Liver (tissue), 9 donors: ENCODE measurements around the gene LMF1. TPM values are rescaled to one million over a fixed set of nuclear protein-coding genes. Genes with fewer than 3 reads are reported as not detected.

Experiments
- DNase-seq: peaks from one replicate; pipeline ENCODE4 v3.0.0-alpha.2; 2017; ENCODE audit warnings: low spot score
- H3K27ac ChIP-seq, 2 donors: one replicate each; pipeline ENCODE4 v1.7.0; 2013; ENCODE audit warnings: inconsistent platforms in 2 of 2, low read length in 2 of 2, control low read depth in 1 of 2, low read depth in 1 of 2, mild to moderate bottlenecking in 1 of 2
- H3K27me3 ChIP-seq, 4 donors: one replicate each; pipeline versions ENCODE4 v1.6.1 to v1.7.0; 2013; ENCODE audit warnings: low read length in 3 of 4, inconsistent platforms in 1 of 4, mild to moderate bottlenecking in 1 of 4, moderate library complexity in 1 of 4; ENCODE audit not compliant: control insufficient read depth in 4 of 4, insufficient read depth in 4 of 4
- H3K36me3 ChIP-seq, 4 donors: one replicate each; pipeline versions ENCODE4 v1.6.1 to v1.7.0; 2013; ENCODE audit warnings: low read length in 3 of 4, mild to moderate bottlenecking in 3 of 4, low read depth in 1 of 4, moderate library complexity in 1 of 4; ENCODE audit not compliant: control insufficient read depth in 4 of 4, insufficient read depth in 3 of 4
- H3K4me1 ChIP-seq, 4 donors: one replicate each; pipeline versions ENCODE4 v1.6.1 to v1.7.0; 2013; ENCODE audit warnings: low read length in 3 of 4, mild to moderate bottlenecking in 3 of 4, moderate library complexity in 1 of 4; ENCODE audit not compliant: control insufficient read depth in 4 of 4, insufficient read depth in 4 of 4
- H3K4me3 ChIP-seq, 3 donors: one replicate each; pipeline versions ENCODE4 v1.6.1 to v1.7.0; 2013; ENCODE audit warnings: low read length in 3 of 3, control low read depth in 1 of 3, low read depth in 1 of 3, mild to moderate bottlenecking in 1 of 3
- H3K9ac ChIP-seq, 2 donors: one replicate each; pipeline ENCODE4 v1.7.0; 2013; ENCODE audit warnings: low read length in 2 of 2, mild to moderate bottlenecking in 2 of 2, moderate library complexity in 2 of 2, control low read depth in 1 of 2, low read depth in 1 of 2
- H3K9me3 ChIP-seq, 4 donors: one replicate each; pipeline versions ENCODE4 v1.6.1 to v1.7.0; 2013; ENCODE audit warnings: low read length in 3 of 4; ENCODE audit not compliant: control insufficient read depth in 4 of 4
- EGR1 ChIP-seq, 2 donors: IDR thresholded peaks; 2 replicates each; pipeline ENCODE4 v1.6.1; 2016 to 2018; ENCODE audit warnings: antibody characterized with exemption in 2 of 2, low read depth in 2 of 2
- FOXA1 ChIP-seq: IDR thresholded peaks from 2 replicates; pipeline ENCODE4 v1.6.1; 2016; ENCODE audit warnings: antibody characterized with exemption
- FOXA2 ChIP-seq: IDR thresholded peaks from 2 replicates; pipeline ENCODE4 v1.6.1; 2016; ENCODE audit warnings: antibody characterized with exemption
- GABPA ChIP-seq, 2 donors: IDR thresholded peaks in 1 of 2; conservative IDR thresholded peaks in 1 of 2; 2 replicates each; pipeline ENCODE4 v1.6.1; 2016; ENCODE audit warnings: antibody characterized with exemption in 2 of 2, mild to moderate bottlenecking in 1 of 2, moderate library complexity in 1 of 2
- HNF4A ChIP-seq, 2 donors: conservative IDR thresholded peaks; 2 replicates each; pipeline ENCODE4 v1.6.1; 2016; ENCODE audit warnings: antibody characterized with exemption in 2 of 2, mild to moderate bottlenecking in 2 of 2
- HNF4G ChIP-seq: IDR thresholded peaks from 2 replicates; pipeline ENCODE4 v1.6.1; 2016; ENCODE audit warnings: antibody characterized with exemption
- JUND ChIP-seq, 2 donors: IDR thresholded peaks; 2 replicates each; pipeline ENCODE4 v1.6.1; 2016; ENCODE audit warnings: antibody characterized with exemption in 2 of 2
- NR2F2 ChIP-seq: IDR thresholded peaks from 2 replicates; pipeline ENCODE4 v1.6.1; 2016; ENCODE audit warnings: antibody characterized with exemption
- RAD21 ChIP-seq, 2 donors: IDR thresholded peaks; 2 replicates each; pipeline ENCODE4 v1.6.1; 2016; ENCODE audit warnings: antibody characterized with exemption in 2 of 2, mild to moderate bottlenecking in 2 of 2
- RXRA ChIP-seq, 2 donors: IDR thresholded peaks; 2 replicates each; pipeline ENCODE4 v1.6.1; 2017 to 2018; ENCODE audit warnings: antibody characterized with exemption in 2 of 2, mild to moderate bottlenecking in 1 of 2
- SP1 ChIP-seq: IDR thresholded peaks from 2 replicates; pipeline ENCODE4 v1.6.1; 2018; ENCODE audit warnings: antibody characterized with exemption, mild to moderate bottlenecking
- TAF1 ChIP-seq: conservative IDR thresholded peaks from 2 replicates; pipeline ENCODE4 v1.6.1; 2016; ENCODE audit warnings: antibody characterized with exemption, mild to moderate bottlenecking
- YY1 ChIP-seq: IDR thresholded peaks from 2 replicates; pipeline ENCODE4 v1.6.1; 2016; ENCODE audit warnings: antibody characterized with exemption, mild to moderate bottlenecking
- WGBS: extraction: QIAGEN DNeasy Blood & Tissue Kit; methylation state at CpG from one replicate; pipeline ENCODE4 v1.1.7; 2013; 5-methylcytosine and 5-hydroxymethylcytosine counted together
- polyA plus RNA-seq, 2 donors: library from polyadenylated mRNA; stranded (reverse) in 1 of 2; unstranded in 1 of 2; fragments of 200-250 nt in 1 of 2; fragments of >200 nt in 1 of 2; fragmentation: Nextera tagmentation in 1 of 2; extraction: Ambion mirVana in 1 of 2; gene quantifications; one replicate each; pipeline versions ENCODE4 v1.2.1 to v1.2.3, GENCODE V29; 2013 to 2015
- total RNA-seq, 2 donors: library from RNA; depleted of rRNA; stranded (reverse); fragments of >200 nt; gene quantifications; one replicate each; pipeline ENCODE4 v1.2.3, GENCODE V29; 2014
- TF ChIP-seq, protein P1 (sequence below): IDR thresholded peaks from 2 replicates; pipeline ENCODE4 v1.6.1; 2016; ENCODE audit warnings: antibody characterized with exemption
- TF ChIP-seq, protein P2 (sequence below): IDR thresholded peaks from 2 replicates; pipeline ENCODE4 v1.6.1; 2016; ENCODE audit warnings: antibody characterized with exemption
- TF ChIP-seq, protein P3 (sequence below): IDR thresholded peaks from 2 replicates; pipeline ENCODE4 v1.6.1; 2016; ENCODE audit warnings: antibody characterized with exemption, mild to moderate bottlenecking
- TF ChIP-seq, protein P4 (sequence below): IDR thresholded peaks from 2 replicates; pipeline ENCODE4 v1.6.1; 2016; ENCODE audit warnings: antibody characterized with exemption
- donor health status: healthy.
- donor health status: healthy.
- donor health status: healthy.
- donor health status: healthy.
- donor health status: healthy.

LMF1 gene
- total and polyA plus RNA-seq, 4 donors: 8.8 to 24.3 (median 12.6) TPM

DNA sequence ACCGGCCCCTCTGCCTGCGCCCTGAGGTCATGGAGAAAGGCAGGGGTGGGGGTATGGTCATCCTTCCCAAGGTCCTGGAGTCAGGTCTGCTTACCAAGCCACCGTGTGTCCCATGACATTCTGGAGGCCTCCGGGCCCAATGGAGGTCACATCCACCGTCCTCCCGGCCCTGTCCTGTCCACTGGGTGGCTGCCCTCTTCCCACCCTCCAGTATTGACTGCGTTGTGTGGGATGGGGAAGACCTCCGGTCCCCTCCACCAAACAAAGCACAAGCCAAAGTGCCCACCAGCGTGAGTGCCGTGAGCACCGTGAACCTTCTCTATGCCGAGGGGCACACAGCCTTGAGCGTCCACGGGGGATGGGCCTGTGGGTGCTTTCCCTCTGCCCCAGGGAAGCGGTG is 37.2 kb downstream of the LMF1 start:
- Histone ChIP-seq H3K36me3 (peaks cover 0 to 21% (median 2%) of the 10 kb centered on the region in 4 donors), H3K9ac (no peak overlapping the region), H3K4me3 (no peak overlapping the region), H3K27me3 (no peaks in the 10 kb centered on the region), H3K27ac (no peak overlapping the region), H3K4me1 (no peaks in the 10 kb centered on the region), H3K9me3 (no peaks in the 10 kb centered on the region)
- WGBS: 96% methylated on average over 15 of the region's 15 CpGs
- no peak for DNase-seq
- TF ChIP-seq, protein P1, sequence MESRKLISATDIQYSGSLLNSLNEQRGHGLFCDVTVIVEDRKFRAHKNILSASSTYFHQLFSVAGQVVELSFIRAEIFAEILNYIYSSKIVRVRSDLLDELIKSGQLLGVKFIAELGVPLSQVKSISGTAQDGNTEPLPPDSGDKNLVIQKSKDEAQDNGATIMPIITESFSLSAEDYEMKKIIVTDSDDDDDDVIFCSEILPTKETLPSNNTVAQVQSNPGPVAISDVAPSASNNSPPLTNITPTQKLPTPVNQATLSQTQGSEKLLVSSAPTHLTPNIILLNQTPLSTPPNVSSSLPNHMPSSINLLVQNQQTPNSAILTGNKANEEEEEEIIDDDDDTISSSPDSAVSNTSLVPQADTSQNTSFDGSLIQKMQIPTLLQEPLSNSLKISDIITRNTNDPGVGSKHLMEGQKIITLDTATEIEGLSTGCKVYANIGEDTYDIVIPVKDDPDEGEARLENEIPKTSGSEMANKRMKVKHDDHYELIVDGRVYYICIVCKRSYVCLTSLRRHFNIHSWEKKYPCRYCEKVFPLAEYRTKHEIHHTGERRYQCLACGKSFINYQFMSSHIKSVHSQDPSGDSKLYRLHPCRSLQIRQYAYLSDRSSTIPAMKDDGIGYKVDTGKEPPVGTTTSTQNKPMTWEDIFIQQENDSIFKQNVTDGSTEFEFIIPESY: no peak
- TF ChIP-seq, protein P2, sequence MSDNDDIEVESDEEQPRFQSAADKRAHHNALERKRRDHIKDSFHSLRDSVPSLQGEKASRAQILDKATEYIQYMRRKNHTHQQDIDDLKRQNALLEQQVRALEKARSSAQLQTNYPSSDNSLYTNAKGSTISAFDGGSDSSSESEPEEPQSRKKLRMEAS: no peak
- TF ChIP-seq FOXA1 (no peak), HNF4A (conservative IDR thresholded peaks at IDR 0.05) (no peak), TAF1 (no peak), JUND (IDR thresholded peaks at IDR 0.05) (no peak)
- TF ChIP-seq, protein P3, sequence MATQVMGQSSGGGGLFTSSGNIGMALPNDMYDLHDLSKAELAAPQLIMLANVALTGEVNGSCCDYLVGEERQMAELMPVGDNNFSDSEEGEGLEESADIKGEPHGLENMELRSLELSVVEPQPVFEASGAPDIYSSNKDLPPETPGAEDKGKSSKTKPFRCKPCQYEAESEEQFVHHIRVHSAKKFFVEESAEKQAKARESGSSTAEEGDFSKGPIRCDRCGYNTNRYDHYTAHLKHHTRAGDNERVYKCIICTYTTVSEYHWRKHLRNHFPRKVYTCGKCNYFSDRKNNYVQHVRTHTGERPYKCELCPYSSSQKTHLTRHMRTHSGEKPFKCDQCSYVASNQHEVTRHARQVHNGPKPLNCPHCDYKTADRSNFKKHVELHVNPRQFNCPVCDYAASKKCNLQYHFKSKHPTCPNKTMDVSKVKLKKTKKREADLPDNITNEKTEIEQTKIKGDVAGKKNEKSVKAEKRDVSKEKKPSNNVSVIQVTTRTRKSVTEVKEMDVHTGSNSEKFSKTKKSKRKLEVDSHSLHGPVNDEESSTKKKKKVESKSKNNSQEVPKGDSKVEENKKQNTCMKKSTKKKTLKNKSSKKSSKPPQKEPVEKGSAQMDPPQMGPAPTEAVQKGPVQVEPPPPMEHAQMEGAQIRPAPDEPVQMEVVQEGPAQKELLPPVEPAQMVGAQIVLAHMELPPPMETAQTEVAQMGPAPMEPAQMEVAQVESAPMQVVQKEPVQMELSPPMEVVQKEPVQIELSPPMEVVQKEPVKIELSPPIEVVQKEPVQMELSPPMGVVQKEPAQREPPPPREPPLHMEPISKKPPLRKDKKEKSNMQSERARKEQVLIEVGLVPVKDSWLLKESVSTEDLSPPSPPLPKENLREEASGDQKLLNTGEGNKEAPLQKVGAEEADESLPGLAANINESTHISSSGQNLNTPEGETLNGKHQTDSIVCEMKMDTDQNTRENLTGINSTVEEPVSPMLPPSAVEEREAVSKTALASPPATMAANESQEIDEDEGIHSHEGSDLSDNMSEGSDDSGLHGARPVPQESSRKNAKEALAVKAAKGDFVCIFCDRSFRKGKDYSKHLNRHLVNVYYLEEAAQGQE: no peak

DNA sequence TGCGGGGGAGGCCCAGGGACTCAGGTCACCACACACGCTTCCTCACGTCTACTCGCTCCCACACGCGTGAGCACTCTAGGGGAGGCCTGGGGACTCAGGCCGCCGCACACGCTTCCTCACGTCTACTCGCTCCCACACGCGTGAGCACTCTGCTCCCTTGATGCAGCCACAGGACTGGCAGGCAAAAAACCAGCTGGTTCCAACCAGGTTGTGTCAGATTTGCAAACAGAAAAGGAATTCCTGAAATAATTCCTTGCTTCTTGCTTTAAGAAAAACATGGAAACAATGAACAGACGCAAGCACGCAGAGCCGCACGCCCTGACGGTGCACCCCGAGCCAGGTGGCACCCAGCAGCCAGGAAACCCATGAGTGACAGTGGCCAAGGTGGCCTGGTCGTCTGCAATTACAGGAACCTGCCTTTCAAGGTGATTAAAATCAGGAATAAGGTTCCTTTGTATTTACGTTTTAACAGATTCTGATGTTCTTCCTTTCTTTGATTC is 37.9 kb downstream of the LMF1 start:
- Histone ChIP-seq H3K4me3 (no peak overlapping the region), H3K27me3 (no peaks in the 10 kb centered on the region), H3K36me3 (peaks cover 0 to 21% (median 2%) of the 10 kb centered on the region in 4 donors), H3K9ac (no peak overlapping the region), H3K27ac (no peak overlapping the region), H3K9me3 (no peaks in the 10 kb centered on the region), H3K4me1 (no peaks in the 10 kb centered on the region)
- TF ChIP-seq HNF4A (conservative IDR thresholded peaks at IDR 0.05): no peak
- TF ChIP-seq SP1: no peak
- no peak for TF ChIP-seq RXRA (IDR thresholded peaks at IDR 0.05)
- TF ChIP-seq RAD21 (IDR thresholded peaks at IDR 0.05): no peak
- no peak for TF ChIP-seq FOXA1
- TF ChIP-seq GABPA (IDR thresholded peaks at IDR 0.05 in 1 of 2, conservative IDR thresholded peaks at IDR 0.05 in 1 of 2): no peak
- TF ChIP-seq FOXA2: no peak
- TF ChIP-seq, protein P2: no peak
- TF ChIP-seq NR2F2: no peak
- no peak for TF ChIP-seq YY1
- no peak for TF ChIP-seq HNF4G
- TF ChIP-seq EGR1 (IDR thresholded peaks at IDR 0.05; ENCODE audit: low read depth in 2 of 2): no peak
- no peak for TF ChIP-seq JUND (IDR thresholded peaks at IDR 0.05)
- TF ChIP-seq, protein P4, sequence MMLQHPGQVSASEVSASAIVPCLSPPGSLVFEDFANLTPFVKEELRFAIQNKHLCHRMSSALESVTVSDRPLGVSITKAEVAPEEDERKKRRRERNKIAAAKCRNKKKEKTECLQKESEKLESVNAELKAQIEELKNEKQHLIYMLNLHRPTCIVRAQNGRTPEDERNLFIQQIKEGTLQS: no peak
- TF ChIP-seq, protein P1: no peak
- no peak for TF ChIP-seq TAF1
- 93% methylated on average over 21 of the region's 21 CpGs for WGBS
- no peak for DNase-seq
